AG09309 (cell line): ENCODE data around the gene GLIS2.

Source experiments
- DNase-seq: peaks from one replicate; pipeline ENCODE4 v3.0.0-alpha.2; 2010; ENCODE audit warnings: low read depth
- H3K4me3 ChIP-seq: 2 replicates; pipeline ENCODE4 v1.5.1; 2011; ENCODE audit warnings: mild to moderate bottlenecking, low read depth, low read length, moderate library complexity; ENCODE audit not compliant: control insufficient read depth
- TF ChIP-seq, protein P1 (sequence below): IDR thresholded peaks from 2 replicates; pipeline ENCODE4 v1.5.1; 2011; ENCODE audit warnings: mild to moderate bottlenecking, low read depth, low read length, inconsistent platforms; ENCODE audit not compliant: insufficient read depth, control insufficient read depth; ENCODE audit errors: missing control alignments

The GLIS2 gene

DNA sequence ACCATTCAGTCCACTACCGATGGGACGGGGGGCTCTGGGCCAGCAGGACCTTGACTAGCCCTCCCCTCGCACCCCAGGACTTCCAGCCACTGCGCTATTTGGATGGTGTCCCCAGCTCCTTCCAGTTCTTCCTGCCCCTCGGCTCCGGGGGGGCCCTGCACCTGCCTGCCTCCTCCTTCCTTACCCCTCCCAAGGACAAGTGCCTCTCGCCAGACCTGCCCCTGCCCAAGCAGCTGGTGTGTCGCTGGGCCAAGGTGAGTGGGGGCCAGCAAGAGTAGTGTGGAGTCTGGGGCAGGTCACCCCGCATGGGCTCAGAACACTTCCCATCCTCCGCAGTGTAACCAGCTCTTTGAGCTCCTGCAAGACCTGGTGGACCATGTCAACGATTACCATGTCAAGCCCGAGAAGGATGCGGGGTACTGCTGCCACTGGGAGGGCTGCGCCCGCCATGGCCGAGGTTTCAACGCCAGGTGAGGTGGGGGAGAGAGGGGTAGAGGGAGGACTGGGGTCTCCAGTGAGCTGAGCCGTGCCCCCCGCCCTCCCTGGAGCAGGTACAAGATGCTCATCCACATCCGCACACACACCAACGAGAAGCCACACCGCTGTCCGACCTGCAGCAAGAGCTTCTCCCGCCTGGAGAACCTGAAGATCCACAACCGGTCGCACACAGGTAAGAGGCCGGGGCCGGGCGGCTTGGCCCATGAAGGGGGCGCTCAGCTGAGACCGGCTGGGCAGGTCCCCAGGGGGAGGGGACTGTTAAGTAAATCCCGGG is 19.0 kb downstream of the GLIS2 start:
- no peak overlapping the region for H3K4me3 ChIP-seq
- DNase-seq: no peak
- TF ChIP-seq, protein P1, sequence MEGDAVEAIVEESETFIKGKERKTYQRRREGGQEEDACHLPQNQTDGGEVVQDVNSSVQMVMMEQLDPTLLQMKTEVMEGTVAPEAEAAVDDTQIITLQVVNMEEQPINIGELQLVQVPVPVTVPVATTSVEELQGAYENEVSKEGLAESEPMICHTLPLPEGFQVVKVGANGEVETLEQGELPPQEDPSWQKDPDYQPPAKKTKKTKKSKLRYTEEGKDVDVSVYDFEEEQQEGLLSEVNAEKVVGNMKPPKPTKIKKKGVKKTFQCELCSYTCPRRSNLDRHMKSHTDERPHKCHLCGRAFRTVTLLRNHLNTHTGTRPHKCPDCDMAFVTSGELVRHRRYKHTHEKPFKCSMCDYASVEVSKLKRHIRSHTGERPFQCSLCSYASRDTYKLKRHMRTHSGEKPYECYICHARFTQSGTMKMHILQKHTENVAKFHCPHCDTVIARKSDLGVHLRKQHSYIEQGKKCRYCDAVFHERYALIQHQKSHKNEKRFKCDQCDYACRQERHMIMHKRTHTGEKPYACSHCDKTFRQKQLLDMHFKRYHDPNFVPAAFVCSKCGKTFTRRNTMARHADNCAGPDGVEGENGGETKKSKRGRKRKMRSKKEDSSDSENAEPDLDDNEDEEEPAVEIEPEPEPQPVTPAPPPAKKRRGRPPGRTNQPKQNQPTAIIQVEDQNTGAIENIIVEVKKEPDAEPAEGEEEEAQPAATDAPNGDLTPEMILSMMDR: no peak

DNA sequence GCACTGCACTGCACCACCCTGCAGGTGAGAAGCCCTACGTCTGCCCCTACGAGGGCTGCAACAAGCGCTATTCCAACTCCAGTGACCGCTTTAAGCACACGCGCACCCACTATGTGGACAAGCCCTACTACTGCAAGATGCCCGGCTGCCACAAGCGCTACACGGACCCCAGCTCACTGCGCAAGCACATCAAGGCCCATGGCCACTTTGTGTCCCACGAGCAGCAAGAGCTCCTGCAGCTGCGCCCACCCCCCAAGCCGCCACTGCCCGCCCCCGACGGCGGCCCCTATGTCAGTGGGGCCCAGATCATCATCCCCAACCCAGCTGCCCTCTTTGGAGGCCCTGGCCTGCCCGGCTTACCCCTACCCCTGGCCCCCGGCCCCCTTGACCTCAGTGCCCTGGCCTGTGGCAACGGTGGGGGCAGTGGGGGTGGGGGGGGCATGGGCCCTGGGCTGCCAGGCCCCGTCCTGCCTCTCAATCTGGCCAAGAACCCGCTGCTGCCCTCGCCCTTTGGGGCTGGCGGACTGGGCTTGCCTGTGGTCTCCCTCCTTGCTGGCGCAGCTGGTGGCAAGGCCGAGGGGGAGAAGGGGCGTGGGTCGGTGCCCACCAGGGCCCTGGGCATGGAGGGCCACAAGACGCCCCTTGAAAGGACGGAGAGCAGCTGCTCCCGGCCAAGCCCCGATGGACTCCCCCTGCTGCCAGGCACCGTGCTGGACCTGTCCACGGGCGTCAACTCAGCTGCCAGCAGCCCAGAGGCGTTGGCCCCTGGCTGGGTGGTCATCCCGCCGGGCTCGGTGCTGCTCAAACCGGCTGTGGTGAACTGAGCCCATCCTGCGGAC is 21.1 kb downstream of the GLIS2 start:
- DNase-seq: no peak
- H3K4me3 ChIP-seq: no peak overlapping the region
- TF ChIP-seq, protein P1: no peak

DNA sequence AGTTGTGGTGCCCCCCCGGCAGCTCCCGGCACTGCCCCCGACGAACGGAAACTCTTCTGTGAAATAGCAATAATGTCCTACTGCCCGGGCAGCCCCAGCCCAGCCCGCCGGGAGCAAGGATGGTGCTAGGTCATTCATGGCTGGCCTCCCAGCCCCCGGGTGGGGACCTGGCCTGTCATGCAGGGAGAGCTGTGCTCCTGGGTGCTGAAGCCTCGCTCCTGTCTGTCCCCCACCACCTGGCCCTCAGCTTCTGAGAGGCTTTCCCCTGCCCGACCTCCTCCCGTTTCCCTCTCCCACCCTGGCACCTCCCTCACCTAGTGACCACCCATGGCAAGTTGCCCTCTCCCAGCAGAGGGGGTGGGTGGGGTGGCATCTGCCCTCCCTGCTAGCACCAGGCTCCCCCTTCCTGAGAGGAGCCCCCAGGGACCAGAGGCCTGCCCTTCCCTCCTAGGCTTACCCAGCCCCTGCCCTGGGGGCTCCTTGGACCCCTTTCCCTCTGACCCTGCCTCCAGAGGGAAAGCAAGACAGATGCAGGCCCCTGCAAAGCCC is 21.7 kb downstream of the GLIS2 start:
- no peak overlapping the region for H3K4me3 ChIP-seq
- DNase-seq: no peak
- TF ChIP-seq, protein P1: no peak

DNA sequence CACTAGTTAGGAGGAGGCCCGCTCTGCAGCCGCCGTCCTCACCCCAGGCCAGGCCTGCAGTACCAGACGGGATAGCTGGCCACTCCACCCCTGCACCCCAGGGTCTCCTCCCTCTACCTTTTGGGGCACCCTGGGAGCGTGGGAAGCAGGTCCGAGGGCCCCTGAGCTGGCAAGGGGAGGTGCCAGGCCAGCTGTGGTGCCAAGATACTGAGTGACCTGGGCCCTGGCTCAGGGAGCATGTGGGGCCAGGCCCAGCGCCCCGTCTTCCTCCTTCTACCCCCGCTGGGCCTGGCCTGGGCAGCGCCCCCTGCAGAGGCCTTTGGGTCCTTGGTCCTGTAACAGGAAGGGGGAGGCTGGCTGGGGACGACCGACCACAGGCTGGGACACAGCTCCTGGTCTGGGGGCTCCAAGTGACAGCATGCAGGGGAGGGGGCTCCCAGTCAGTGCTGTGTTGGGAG is 22.3 kb downstream of the GLIS2 start:
- no peak overlapping the region for H3K4me3 ChIP-seq
- TF ChIP-seq, protein P1: no peak
- no peak for DNase-seq

DNA sequence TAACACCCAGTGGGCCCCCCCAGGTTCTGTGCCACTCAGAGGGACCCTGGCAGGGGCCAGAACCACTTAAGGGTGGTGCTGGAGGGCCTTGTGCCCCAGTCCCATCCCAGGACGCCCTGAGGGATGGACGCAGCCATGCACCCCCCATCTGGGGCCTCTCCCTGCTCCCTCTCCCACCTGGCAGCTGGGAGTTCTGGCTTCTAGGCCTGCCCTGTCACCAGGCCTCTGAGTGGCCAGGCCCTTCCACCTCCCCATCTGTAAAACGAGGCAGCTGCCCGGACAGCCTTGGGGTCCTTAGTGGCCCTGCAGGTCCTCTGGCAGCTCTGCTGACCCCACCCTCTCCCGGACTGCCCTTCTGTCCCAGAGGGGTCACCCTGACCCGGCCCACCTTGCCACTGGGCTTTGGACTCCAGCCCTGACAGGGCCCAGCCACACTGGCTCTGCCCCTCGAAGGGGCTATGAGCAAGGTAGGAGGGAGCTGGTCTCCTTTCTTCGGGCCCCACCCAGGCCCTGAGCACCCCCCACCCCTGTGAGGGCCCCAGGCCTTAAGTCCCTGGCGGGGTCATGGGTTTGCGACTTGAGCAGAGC is 22.9 kb downstream of the GLIS2 start:
- H3K4me3 ChIP-seq: no peak overlapping the region
- DNase-seq: no peak
- TF ChIP-seq, protein P1: no peak

DNA sequence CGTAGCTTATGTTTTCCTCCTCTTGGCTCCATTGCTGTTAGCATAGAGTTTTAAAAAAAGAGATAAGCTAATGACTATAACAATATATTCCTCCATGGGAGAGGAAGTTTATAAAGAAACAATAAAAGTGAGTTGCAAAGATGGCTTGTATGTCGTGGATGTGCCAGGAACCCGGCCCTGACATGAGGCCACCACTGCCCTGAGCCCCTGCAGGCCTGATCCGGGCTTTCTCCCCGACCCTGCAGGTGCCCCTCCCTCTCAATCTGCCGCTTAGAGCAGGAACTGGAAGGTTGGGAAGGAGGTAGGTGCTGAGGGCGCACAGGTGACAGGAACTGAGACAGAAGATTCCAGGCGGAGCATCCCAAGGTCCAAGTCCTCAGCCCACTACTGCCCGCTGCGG is 23.6 kb downstream of the GLIS2 start:
- DNase-seq: no peak
- H3K4me3 ChIP-seq: no peak overlapping the region
- TF ChIP-seq, protein P1: no peak
